ENCODE data around the gene MMP23B.
A peak's percentile ranks its signal among the peaks of the same experiment; 100 is the strongest.

The MMP23B gene

GRCh38 chr1:1616045-1616790 lies 15.8 kb upstream of the MMP23B start:
- DNase-seq (ENCODE audit: low read depth, low spot score), result no peak
- TF ChIP-seq CTCF (IDR thresholded peaks at IDR 0.05; ENCODE audit: low read depth, low read length), result no peak
- in situ Hi-C loops (cut with HindIII; ENCODE audit: low sequenced_read_pairs), result no loop called here
- H3K4me3 ChIP-seq (ENCODE audit: low read depth, low read length), result peak overlapping the region; percentile 90

DNA sequence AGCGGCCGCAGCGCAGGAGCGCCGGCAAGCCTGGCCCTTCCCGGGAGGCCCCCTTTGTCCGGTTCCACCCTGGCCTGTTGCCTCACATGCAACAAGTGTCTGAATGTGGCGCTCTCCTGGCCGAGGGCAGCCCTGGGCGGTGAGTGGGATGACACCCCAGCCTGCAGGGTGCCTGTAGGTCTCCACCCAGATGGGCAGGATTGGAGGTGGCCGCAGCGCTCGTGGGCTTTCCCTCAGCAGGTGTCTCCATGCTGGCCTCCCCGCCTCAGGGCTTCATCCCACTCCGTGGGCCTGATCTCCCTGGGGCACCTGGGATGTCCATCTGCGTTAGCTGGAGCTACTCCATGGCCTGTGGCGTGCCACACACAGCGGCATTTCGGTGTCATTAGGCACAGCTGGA lies 15.1 kb upstream of the MMP23B start:
- DNase-seq (ENCODE audit: low read depth, low spot score), result no peak
- in situ Hi-C loops (cut with HindIII; ENCODE audit: low sequenced_read_pairs), result no loop called here
- TF ChIP-seq CTCF (IDR thresholded peaks at IDR 0.05; ENCODE audit: low read depth, low read length), result no peak
- peak overlapping the region; percentile 90 for H3K4me3 ChIP-seq (ENCODE audit: low read depth, low read length)

DNA sequence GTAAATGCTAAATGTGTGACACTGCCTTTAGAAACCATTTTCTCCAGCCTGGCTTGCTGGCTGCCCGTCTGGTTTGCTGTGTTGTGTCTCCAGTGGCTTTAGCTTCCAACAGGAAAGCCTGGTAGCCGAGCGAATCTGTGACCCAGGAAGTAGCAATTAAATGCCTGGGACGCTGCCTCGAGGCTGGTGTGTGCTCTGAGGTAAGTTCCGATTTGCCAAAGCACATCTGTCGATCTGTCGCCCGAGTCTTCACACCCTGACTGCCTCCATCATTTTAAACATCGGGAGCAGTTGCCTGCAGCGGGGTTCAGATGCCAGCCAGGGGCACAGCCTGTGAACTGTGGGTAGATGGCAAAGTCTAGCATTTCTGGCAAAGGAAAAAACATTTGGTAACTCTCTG lies 14.5 kb upstream of the MMP23B start:
- in situ Hi-C loops (cut with HindIII; ENCODE audit: low sequenced_read_pairs), result no loop called here
- no peak for TF ChIP-seq CTCF (IDR thresholded peaks at IDR 0.05; ENCODE audit: low read depth, low read length)
- no peak overlapping the region for H3K4me3 ChIP-seq (ENCODE audit: low read depth, low read length)
- no peak for DNase-seq (ENCODE audit: low read depth, low spot score)

DNA sequence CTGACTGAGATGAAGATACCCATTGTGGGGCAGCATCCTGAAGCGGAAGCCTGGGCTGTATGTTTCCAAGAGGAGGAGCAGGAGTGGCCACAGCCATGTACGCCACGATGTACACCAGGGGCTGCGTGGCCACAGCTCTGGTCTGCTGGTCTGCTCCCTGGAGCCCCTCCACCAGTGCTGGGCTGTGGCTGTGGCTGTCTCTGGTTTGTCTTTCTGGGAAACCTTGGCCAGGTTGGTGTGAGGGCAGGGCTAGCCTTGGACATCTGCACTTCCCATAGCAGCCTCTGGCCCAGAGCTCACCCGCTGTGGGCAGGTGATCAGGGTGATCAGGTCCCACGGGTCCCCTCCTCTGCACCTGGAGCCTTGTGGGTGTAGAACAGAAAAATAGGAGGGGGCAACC lies 14.0 kb upstream of the MMP23B start:
- in situ Hi-C loops (cut with HindIII; ENCODE audit: low sequenced_read_pairs), result no loop called here
- no peak for TF ChIP-seq CTCF (IDR thresholded peaks at IDR 0.05; ENCODE audit: low read depth, low read length)
- H3K4me3 ChIP-seq (ENCODE audit: low read depth, low read length), result no peak overlapping the region
- DNase-seq (ENCODE audit: low read depth, low spot score), result no peak

- TF ChIP-seq CTCF (IDR thresholded peaks at IDR 0.05; ENCODE audit: low read depth, low read length), result no peak
- in situ Hi-C loops (cut with HindIII; ENCODE audit: low sequenced_read_pairs), result no loop called here
- no peak for DNase-seq (ENCODE audit: low read depth, low spot score)
- H3K4me3 ChIP-seq (ENCODE audit: low read depth, low read length), result no peak overlapping the region
Measured at GRCh38 chr1:1618396-1619068, 13.4 kb upstream of the MMP23B start.

GRCh38 chr1:1619917-1620361 lies 12.0 kb upstream of the MMP23B start:
- no peak overlapping the region for H3K4me3 ChIP-seq (ENCODE audit: low read depth, low read length)
- peak; percentile 26 for TF ChIP-seq CTCF (IDR thresholded peaks at IDR 0.05; ENCODE audit: low read depth, low read length)
- in situ Hi-C loops (cut with HindIII; ENCODE audit: low sequenced_read_pairs), result no loop called here
- no peak for DNase-seq (ENCODE audit: low read depth, low spot score)
